ENCODE measurements around the gene FNDC1.

Gene FNDC1

GRCh38 chr6:159309723-159310122 is 140.5 kb downstream of the FNDC1 start:
- no peak for DNase-seq

- peak; percentile 3 for DNase-seq
Measured at GRCh38 chr6:159311618-159312017, 142.4 kb downstream of the FNDC1 start.

- DNase-seq, result peak; percentile 5
Measured at GRCh38 chr6:159312206-159312605, 143.0 kb downstream of the FNDC1 start.

- DNase-seq, result no peak
Measured at GRCh38 chr6:159313018-159313417, 143.8 kb downstream of the FNDC1 start.

GRCh38 chr6:159315562-159315961 is 146.4 kb downstream of the FNDC1 start:
- no peak for DNase-seq

GRCh38 chr6:159317430-159317829 is 148.2 kb downstream of the FNDC1 start:
- DNase-seq, result no peak

- no peak for DNase-seq
Measured at GRCh38 chr6:159321267-159321666, 152.1 kb downstream of the FNDC1 start.

All from fibroblast of skin of scalp (primary cell).